ENCODE measurements around the gene CCDC88A.
"Not testable (repeated sequence)": the region's sequence is repeated elsewhere in the genome, so short reads cannot be mapped to it uniquely, and the experiment has no call there.

- not testable (repeated sequence) for TF ChIP-seq POLR2AphosphoS5 (IDR thresholded peaks at IDR 0.05; ENCODE audit: insufficient read depth, low read depth, low read length); MYC (IDR thresholded peaks at IDR 0.05; ENCODE audit: low read depth, low read length); CTCF (IDR thresholded peaks at IDR 0.05; ENCODE audit: extremely low read depth in 1 of 2, insufficient read depth in 1 of 2, low read depth in 1 of 2, low read length in 2 of 2); MAX (IDR thresholded peaks at IDR 0.05; ENCODE audit: insufficient read depth, insufficient read length); POLR2A (IDR thresholded peaks at IDR 0.05; ENCODE audit: low read depth, low read length)
Observed at GRCh38 chr2:55442045-55442760, 22.5 kb upstream of the CCDC88A start.

All from endothelial cell of umbilical vein (primary cell).